MG63 (cell line): Measurements from ENCODE around the gene MRC1. TPM values are rescaled to one million over a fixed set of nuclear protein-coding genes. Genes with fewer than 3 reads are reported as not detected.

Source experiments
- DNase-seq: peaks from one replicate; pipeline ENCODE4 v3.0.0-alpha.2; 2020
- H3K27me3 ChIP-seq: fragments of 250-450 bp; sonication (Bioruptor Pico); 2 replicates; pipeline ENCODE4 v1.5.1; 2020; ENCODE audit warnings: mild to moderate bottlenecking, moderate library complexity
- H3K36me3 ChIP-seq: fragments of 250-450 bp; sonication (Bioruptor Pico); 2 replicates; pipeline ENCODE4 v1.5.1; 2020; ENCODE audit warnings: mild to moderate bottlenecking, moderate library complexity
- H3K4me3 ChIP-seq: fragments of 250-450 bp; sonication (Bioruptor Pico); 2 replicates; pipeline ENCODE4 v1.5.1; 2020; ENCODE audit warnings: mild to moderate bottlenecking, moderate library complexity
- H3K9me3 ChIP-seq: fragments of 250-450 bp; sonication (Bioruptor Pico); 2 replicates; pipeline ENCODE4 v1.5.1; 2020; ENCODE audit warnings: mild to moderate bottlenecking, moderate library complexity
- total RNA-seq: library from RNA; depleted of rRNA; stranded (reverse); fragments of >200 nt; shearing (Covaris generic); gene quantifications from 2 replicates; pipeline ENCODE4 v1.2.3, GENCODE V29; 2014; ENCODE audit warnings: low replicate concordance; rRNA removed

MRC1 gene
- total RNA-seq, 1 experiment from 2014 or later: not detected

DNA sequence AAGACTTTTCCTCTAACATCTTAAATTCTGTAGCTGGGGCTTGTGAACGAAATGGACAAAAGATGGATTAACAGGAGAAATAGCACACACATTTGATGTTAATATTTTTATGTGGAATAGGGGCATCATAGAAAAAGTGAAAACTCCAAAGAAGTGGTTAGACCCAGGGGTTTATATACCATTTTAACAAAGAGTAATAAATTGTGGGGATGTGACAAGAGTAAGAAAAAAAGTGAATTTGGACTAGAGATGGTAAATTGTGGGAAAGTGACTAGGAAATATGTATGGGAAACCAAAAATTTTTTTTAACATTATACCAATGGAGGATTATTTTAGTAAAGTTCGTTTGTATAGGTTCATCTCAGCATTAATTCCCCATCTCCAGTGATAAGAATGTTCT, 150.7 kb downstream of the MRC1 start:
- Histone ChIP-seq H3K9me3 (no peaks in the 10 kb centered on the region), H3K4me3 (no peak overlapping the region)

More for the DNA sequence above, 150.7 kb downstream of the MRC1 start:
- Histone ChIP-seq H3K27me3 (no peaks in the 10 kb centered on the region), H3K36me3 (no peaks in the 10 kb centered on the region)
- DNase-seq: no peak

Other genes with a start within 250 kb of the MRC1 start
- 37.3 and 71.8 TPM in 2 replicates for gene HACD1, start 192.0 kb upstream of the MRC1 start, total RNA-seq
- 9.3 and 13.6 TPM in 2 replicates for gene STAM, start 165.2 kb upstream of the MRC1 start, total RNA-seq
- not detected in 2 replicates for gene TMEM236, start 57.1 kb upstream of the MRC1 start, total RNA-seq
- gene SLC39A12, start 142.6 kb downstream of the MRC1 start, total RNA-seq: 0.23 TPM in 1 of 2 replicates, not detected in the other